Stimulated activated CD8-positive, alpha-beta memory T cell treated with anti-CD3 and anti-CD28 coated beads, Interleukin-15, amount 100 ng/mL, for 4 hours (primary cell): Measurements from ENCODE around the gene CPSF6.
"Not testable (repeated sequence)": the region's sequence is repeated elsewhere in the genome, so short reads cannot be mapped to it uniquely, and the experiment has no call there.

Experiments used
- DNase-seq, 2 donors: peaks; one replicate each; pipeline ENCODE4 v3.0.0-alpha.2; 2020; ENCODE audit warnings: low read depth in 2 of 2

CPSF6 gene

GRCh38 chr12:69258655-69259054 is 19.3 kb downstream of the CPSF6 start:
- no peak for DNase-seq

- no peak for DNase-seq
Measured at GRCh38 chr12:69262264-69262974, 23.1 kb downstream of the CPSF6 start.

GRCh38 chr12:69265205-69265604 is 25.8 kb downstream of the CPSF6 start:
- no peak for DNase-seq

- DNase-seq = not testable (repeated sequence)
Measured at GRCh38 chr12:69265633-69266032, 26.3 kb downstream of the CPSF6 start.

GRCh38 chr12:69266036-69266635 is 26.8 kb downstream of the CPSF6 start:
- no peak for DNase-seq

GRCh38 chr12:69269736-69270135 is 30.4 kb downstream of the CPSF6 start:
- DNase-seq = no peak

- DNase-seq = no peak
Measured at GRCh38 chr12:69272511-69272910, 33.1 kb downstream of the CPSF6 start.

GRCh38 chr12:69274861-69275260 is 35.5 kb downstream of the CPSF6 start:
- no peak for DNase-seq

GRCh38 chr12:69275471-69275891 is 36.1 kb downstream of the CPSF6 start:
- no peak for DNase-seq

- DNase-seq = no peak
Measured at GRCh38 chr12:69278814-69279782, 39.7 kb downstream of the CPSF6 start.

- no peak for DNase-seq
Measured at GRCh38 chr12:69284131-69284530, 44.8 kb downstream of the CPSF6 start.

GRCh38 chr12:69287556-69287955 is 48.2 kb downstream of the CPSF6 start:
- no peak for DNase-seq

- DNase-seq = peak; percentile 40 to 62
Measured at GRCh38 chr12:69290545-69291277, 51.3 kb downstream of the CPSF6 start.

GRCh38 chr12:69291278-69291593 is 51.9 kb downstream of the CPSF6 start:
- DNase-seq = no peak

- DNase-seq = no peak
Measured at GRCh38 chr12:69298133-69298532, 58.8 kb downstream of the CPSF6 start.

- no peak for DNase-seq
Measured at GRCh38 chr12:69298947-69299346, 59.6 kb downstream of the CPSF6 start.

GRCh38 chr12:69304284-69304683 is 64.9 kb downstream of the CPSF6 start:
- no peak for DNase-seq

- no peak for DNase-seq
Measured at GRCh38 chr12:69309461-69309860, 70.1 kb downstream of the CPSF6 start.

- DNase-seq = no peak
Measured at GRCh38 chr12:69313209-69313608, 73.8 kb downstream of the CPSF6 start.

GRCh38 chr12:69316784-69317183 is 77.4 kb downstream of the CPSF6 start:
- not testable (repeated sequence) for DNase-seq

GRCh38 chr12:69317233-69317632 is 77.9 kb downstream of the CPSF6 start:
- DNase-seq = not testable (repeated sequence)

GRCh38 chr12:69318225-69318624 is 78.9 kb downstream of the CPSF6 start:
- no peak for DNase-seq
